HepG2 (cell line): ENCODE data around the gene GARIN6. TPM values are rescaled to one million over a fixed set of nuclear protein-coding genes. Genes with fewer than 3 reads are reported as not detected.

Experiments used
- ATAC-seq: fragments of 200-7000 bp; cut with Tn5 transposase; 3 replicates; pipeline ENCODE4 v1.9.1; 2020; ENCODE audit warnings: mild to moderate bottlenecking, moderate library complexity
- BruUV-seq: library from RNA; stranded (reverse); fragments of 400-500 nt; replicated peaks from 2 replicates; lab custom pipeline; 2021; lab: Mats Ljungman, UMichigan
- CTCF ChIA-PET: fragments of 300-600 bp; formaldehyde crosslinking; extraction: SDS; loops from one replicate; lab custom pipeline; 2021; ENCODE audit warnings: low total read pairs, inconsistent platforms, low intra/inter-chr PET ratio; lab: Yijun Ruan, JAX
- POLR2A ChIA-PET: fragments of 350-600 bp; sonication (Branson Sonifier 250); formaldehyde crosslinking; loops from one replicate; lab custom pipeline; 2020; ENCODE audit warnings: antibody characterized with exemption, inconsistent platforms; lab: Yijun Ruan, JAX
- DNase-seq: peaks from one replicate; pipeline ENCODE4 v3.0.0-alpha.2; 2015; ENCODE audit warnings: low spot score
- FAIRE-seq: peaks from 3 replicates; lab custom pipeline; 2011; peaks lifted over from hg19 to GRCh38; lab: Jason Lieb, UNC
- H2AFZ ChIP-seq: one replicate; pipeline ENCODE4 v1.6.1; 2011; ENCODE audit warnings: low read length, inconsistent platforms
- H3K27ac ChIP-seq: fragments of 300-600 bp; 3 replicates; pipeline ENCODE4 v1.8.0; 2011; ENCODE audit warnings: mixed run types, mild to moderate bottlenecking, mixed read lengths, low read length, inconsistent platforms; ENCODE audit not compliant: insufficient read depth; ENCODE audit errors: extremely low read length
- H3K27me3 ChIP-seq, 2 experiments: fragments of 200-600 bp in 1 of 2; 2 replicates in 1 of 2; 3 replicates in 1 of 2; pipeline versions ENCODE4 v1.6.0 to v1.8.0; 2011; ENCODE audit warnings: low read length in 2 of 2, mild to moderate bottlenecking in 2 of 2, moderate library complexity in 2 of 2, inconsistent platforms in 1 of 2; ENCODE audit not compliant: insufficient read depth in 2 of 2, control insufficient read depth in 1 of 2
- H3K36me3 ChIP-seq, 2 experiments: fragments of 200-600 bp in 1 of 2; replicated peaks in 1 of 2; 2 replicates in 1 of 2; 3 replicates in 1 of 2; pipeline versions ENCODE4 v1.5.1 to v1.8.0; 2011; ENCODE audit warnings: low read length in 2 of 2, inconsistent platforms in 1 of 2; ENCODE audit not compliant: insufficient read depth in 2 of 2, control insufficient read depth in 1 of 2
- H3K4me1 ChIP-seq: 2 replicates; pipeline ENCODE4 v1.5.1; 2012; ENCODE audit warnings: low read length, inconsistent platforms; ENCODE audit not compliant: insufficient read depth
- H3K4me2 ChIP-seq: 2 replicates; pipeline ENCODE4 v1.6.0; 2011; ENCODE audit warnings: low read depth, low read length, inconsistent platforms
- H3K4me3 ChIP-seq, 3 experiments: fragments of 200-600 bp in 1 of 3; sonication (generic), shearing (Covaris generic) in 1 of 3; replicated peaks in 1 of 3; 2 replicates each; pipeline ENCODE4 v1.5.1; 2011 to 2016; ENCODE audit warnings: low read length in 3 of 3, inconsistent platforms in 2 of 3, low read depth in 2 of 3, mild to moderate bottlenecking in 2 of 3, control low read depth in 1 of 3, mixed read lengths in 1 of 3; ENCODE audit not compliant: insufficient read depth in 1 of 3
- H3K79me2 ChIP-seq: one replicate; pipeline ENCODE4 v1.6.1; 2011; ENCODE audit warnings: low read length, inconsistent platforms; ENCODE audit not compliant: insufficient read depth
- H3K9ac ChIP-seq: 2 replicates; pipeline ENCODE4 v1.6.0; 2011; ENCODE audit warnings: mild to moderate bottlenecking, low read depth, low read length, inconsistent platforms; ENCODE audit not compliant: insufficient read depth
- H3K9me3 ChIP-seq: 2 replicates; pipeline ENCODE4 v1.5.1; 2012; ENCODE audit warnings: mild to moderate bottlenecking, low read length
- H4K20me1 ChIP-seq: 2 replicates; pipeline ENCODE4 v1.6.0; 2011; ENCODE audit warnings: inconsistent platforms, mild to moderate bottlenecking, low read length, moderate library complexity; ENCODE audit not compliant: insufficient read depth
- CEBPB ChIP-seq: IDR thresholded peaks from 2 replicates; pipeline ENCODE4 v1.6.1; 2011; ENCODE audit warnings: low read depth, low read length, improper control_type of control experiment, borderline replicate concordance
- ESRRA ChIP-seq: sonication (generic); formaldehyde crosslinking; IDR thresholded peaks from 2 replicates; pipeline ENCODE4 v1.5.1; 2020; ENCODE audit warnings: mild to moderate bottlenecking, low read depth, missing genetic modification reagents
- GATAD1 ChIP-seq: IDR thresholded peaks from 2 replicates; pipeline ENCODE4 v1.6.1; 2016; ENCODE audit warnings: missing genetic modification reagents, missing compliant biosample characterization
- HCFC1 ChIP-seq: fragments of 150-350 bp; IDR thresholded peaks from 2 replicates; pipeline ENCODE4 v1.6.1; 2014; ENCODE audit warnings: low read depth, low read length
- KLF13 ChIP-seq: sonication (generic); formaldehyde crosslinking; IDR thresholded peaks from 2 replicates; pipeline ENCODE4 v1.4.0; 2020; ENCODE audit warnings: mild to moderate bottlenecking, missing genetic modification reagents
- MED8 ChIP-seq: sonication (generic); formaldehyde crosslinking; IDR thresholded peaks from 2 replicates; pipeline ENCODE4 v1.8.1; 2023; ENCODE audit warnings: mild to moderate bottlenecking, missing genetic modification reagents; ENCODE audit not compliant: insufficient replicate concordance
- PHF8 ChIP-seq: sonication (generic); formaldehyde crosslinking; IDR thresholded peaks from 2 replicates; pipeline ENCODE4 v1.5.0; 2020; ENCODE audit warnings: missing genetic modification reagents
- RBAK ChIP-seq: sonication (generic); formaldehyde crosslinking; IDR thresholded peaks from 2 replicates; pipeline ENCODE4 v1.5.1; 2020; ENCODE audit warnings: mild to moderate bottlenecking, missing genetic modification reagents
- SMARCE1 ChIP-seq: fragments of 450-650 bp; IDR thresholded peaks from 2 replicates; pipeline ENCODE4 v1.6.1; 2017; ENCODE audit warnings: borderline replicate concordance
- SRSF9 ChIP-seq: fragments of 200-400 bp; formaldehyde crosslinking; IDR thresholded peaks from 2 replicates; pipeline ENCODE4 v1.6.1; 2018; ENCODE audit warnings: borderline replicate concordance, mild to moderate bottlenecking, low read depth, low read length; ENCODE audit not compliant: insufficient read depth, poor library complexity, severe bottlenecking
- ZKSCAN8 ChIP-seq: IDR thresholded peaks from 2 replicates; pipeline ENCODE4 v1.6.1; 2016; ENCODE audit warnings: borderline replicate concordance, missing genetic modification reagents, missing compliant biosample characterization
- ZNF790 ChIP-seq: sonication (generic); formaldehyde crosslinking; IDR thresholded peaks from 2 replicates; pipeline ENCODE4 v1.8.0; 2022; ENCODE audit warnings: missing genetic modification reagents, mild to moderate bottlenecking, borderline replicate concordance
- WGBS: methylation state at CpG from one replicate; pipeline ENCODE4 v1.1.6; 2017; ENCODE audit warnings: low lambda C conversion rate; 5-methylcytosine and 5-hydroxymethylcytosine counted together
- in situ Hi-C: cut with HindIII; loops from 2 replicates; pipeline ENCODE4 v1.10.0; 2017; ENCODE audit warnings: low pct_unique_long_range_greater_than_20kb; ENCODE audit not compliant: extremely low pct_ligation_motif_present
- intact Hi-C: fragments of 100-400 bp; cut with micrococcal nuclease; formaldehyde crosslinking; loops from one replicate; pipeline ENCODE4 v1.10.0; 2022; ENCODE audit not compliant: unreplicated experiment
- polyA plus RNA-seq, 8 experiments: library from polyadenylated mRNA; depleted of rRNA in 3 of 8; stranded (reverse) in 7 of 8; unstranded in 1 of 8; fragments of >200 nt; fragmentation: Illumina TruSeq in 4 of 8; extraction: Trizol in 4 of 8; gene quantifications; 2 replicates each; pipeline versions ENCODE4 v1.2.1 to v1.2.3, GENCODE V29; 2011 to 2016; ENCODE audit warnings: low read depth in 4 of 8, missing spikeins in 1 of 8, mixed read lengths in 1 of 8; ENCODE audit not compliant: insufficient read depth in 1 of 8
- total RNA-seq, 5 experiments: library from RNA; depleted of rRNA; stranded (reverse); fragments of >200 nt; fragmentation: Illumina TruSeq; extraction: Trizol; gene quantifications; 2 replicates each; pipeline ENCODE4 v1.2.3, GENCODE V29; 2016; ENCODE audit warnings: low read depth in 1 of 5
- TF ChIP-seq, protein P1 (sequence below): sonication (generic); formaldehyde crosslinking; IDR thresholded peaks from 2 replicates; pipeline ENCODE4 v1.5.1; 2020; ENCODE audit warnings: mild to moderate bottlenecking, missing genetic modification reagents, moderate library complexity
- TF ChIP-seq, protein P2 (sequence below): sonication (generic); formaldehyde crosslinking; IDR thresholded peaks from 2 replicates; pipeline ENCODE4 v1.4.0; 2020; ENCODE audit warnings: missing genetic modification reagents, borderline replicate concordance
- TF ChIP-seq, protein P3 (sequence below): sonication (generic); formaldehyde crosslinking; IDR thresholded peaks from 2 replicates; pipeline ENCODE4 v1.4.0; 2020; ENCODE audit warnings: mild to moderate bottlenecking, missing genetic modification reagents

The GARIN6 gene
- total and polyA plus RNA-seq, 2 of the 13 experiments (the other 11 are each of a cell fraction or from before 2014, with no cell fraction given) = not detected

DNA sequence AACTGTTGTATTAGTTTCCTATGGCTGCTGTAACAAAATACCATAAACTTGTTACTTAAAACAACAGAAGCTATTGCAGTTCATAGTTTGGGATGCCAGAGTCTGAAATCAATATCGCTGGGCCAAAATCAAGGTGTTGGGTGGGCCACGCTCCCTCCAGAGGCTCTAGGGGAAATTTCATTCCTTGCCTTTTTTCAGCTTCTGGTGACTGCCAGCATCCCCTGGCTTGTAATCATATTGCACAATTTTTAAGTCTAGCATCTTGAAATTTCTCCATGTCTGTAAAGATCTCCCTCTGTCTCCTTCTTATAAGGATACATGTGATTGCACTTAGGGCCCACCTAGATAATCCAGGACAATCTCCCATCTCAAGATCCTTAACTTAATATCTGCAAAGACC is 48.8 kb upstream of the GARIN6 start:
- no peaks in the 10 kb centered on the region for H4K20me1 ChIP-seq
- no peaks in the 10 kb centered on the region for H3K4me1 ChIP-seq
- intact Hi-C loops = no loop called here
- no peaks in the 10 kb centered on the region for H3K9me3 ChIP-seq
- ChIA-PET POLR2A (no interaction called here), CTCF (no interaction called here)
- no peaks in the 10 kb centered on the region for H3K36me3 ChIP-seq
- TF ChIP-seq ESRRA (CRISPR knock-in tag) = no peak
- 0 out of 2 replicates have a peak, but pooled peaks have one; percentile 12 for TF ChIP-seq CEBPB
- TF ChIP-seq SRSF9 = no peak
- no peak for TF ChIP-seq MED8 (CRISPR knock-in tag)
- TF ChIP-seq, protein P1, sequence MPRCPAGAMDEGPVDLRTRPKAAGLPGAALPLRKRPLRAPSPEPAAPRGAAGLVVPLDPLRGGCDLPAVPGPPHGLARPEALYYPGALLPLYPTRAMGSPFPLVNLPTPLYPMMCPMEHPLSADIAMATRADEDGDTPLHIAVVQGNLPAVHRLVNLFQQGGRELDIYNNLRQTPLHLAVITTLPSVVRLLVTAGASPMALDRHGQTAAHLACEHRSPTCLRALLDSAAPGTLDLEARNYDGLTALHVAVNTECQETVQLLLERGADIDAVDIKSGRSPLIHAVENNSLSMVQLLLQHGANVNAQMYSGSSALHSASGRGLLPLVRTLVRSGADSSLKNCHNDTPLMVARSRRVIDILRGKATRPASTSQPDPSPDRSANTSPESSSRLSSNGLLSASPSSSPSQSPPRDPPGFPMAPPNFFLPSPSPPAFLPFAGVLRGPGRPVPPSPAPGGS (CRISPR knock-in tag) = no peak
- TF ChIP-seq ZKSCAN8 (CRISPR knock-in tag) = no peak
- DNase-seq (no peak), ATAC-seq (no peak), FAIRE-seq (no peak)
- BruUV-seq = no TSS peak
- no peak overlapping the region for H2AFZ ChIP-seq
- H3K79me2 ChIP-seq = no peaks in the 10 kb centered on the region
- 0% methylated on average over 2 of the region's 2 CpGs for WGBS
- no peak overlapping the region for H3K4me3 ChIP-seq
- no peaks in the 10 kb centered on the region for H3K27me3 ChIP-seq
- no peak overlapping the region for H3K9ac ChIP-seq
- no peak overlapping the region for H3K27ac ChIP-seq
- H3K4me2 ChIP-seq = no peak overlapping the region
- in situ Hi-C loops = no loop called here

DNA sequence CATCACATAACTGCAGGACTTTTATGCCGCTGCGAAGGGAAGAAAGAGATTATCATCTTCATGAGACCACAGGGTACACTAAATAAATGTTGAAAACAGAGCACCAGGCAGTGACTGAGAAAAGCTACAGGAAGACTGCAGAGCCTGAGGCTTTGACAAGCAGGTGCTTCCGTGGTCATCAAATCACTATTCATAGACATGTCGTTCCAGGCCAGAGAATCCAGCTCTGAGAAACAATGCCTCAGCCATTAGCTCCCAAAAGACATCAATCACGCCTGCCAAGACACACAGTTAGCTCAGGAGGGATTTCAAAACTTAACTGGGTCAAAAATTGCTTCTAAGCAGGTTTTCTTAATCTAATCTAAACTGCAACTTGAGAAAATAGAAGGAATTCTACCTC is 47.2 kb upstream of the GARIN6 start:
- ChIA-PET CTCF (no interaction called here), POLR2A (no interaction called here)
- Histone ChIP-seq H3K27me3 (no peaks in the 10 kb centered on the region), H4K20me1 (no peaks in the 10 kb centered on the region), H3K4me1 (no peaks in the 10 kb centered on the region), H3K27ac (no peak overlapping the region), H3K79me2 (no peaks in the 10 kb centered on the region), H3K4me3 (no peak overlapping the region), H2AFZ (no peak overlapping the region), H3K36me3 (no peaks in the 10 kb centered on the region), H3K4me2 (no peak overlapping the region), H3K9me3 (no peaks in the 10 kb centered on the region), H3K9ac (no peak overlapping the region)
- intact Hi-C loops = no loop called here
- 0% methylated on average over 5 of the region's 5 CpGs for WGBS
- no peak for DNase-seq
- ATAC-seq = no peak
- FAIRE-seq = no peak
- no TSS peak for BruUV-seq
- in situ Hi-C loops = no loop called here
- no peak for TF ChIP-seq HCFC1
- TF ChIP-seq KLF13 = no peak
- TF ChIP-seq, protein P2, sequence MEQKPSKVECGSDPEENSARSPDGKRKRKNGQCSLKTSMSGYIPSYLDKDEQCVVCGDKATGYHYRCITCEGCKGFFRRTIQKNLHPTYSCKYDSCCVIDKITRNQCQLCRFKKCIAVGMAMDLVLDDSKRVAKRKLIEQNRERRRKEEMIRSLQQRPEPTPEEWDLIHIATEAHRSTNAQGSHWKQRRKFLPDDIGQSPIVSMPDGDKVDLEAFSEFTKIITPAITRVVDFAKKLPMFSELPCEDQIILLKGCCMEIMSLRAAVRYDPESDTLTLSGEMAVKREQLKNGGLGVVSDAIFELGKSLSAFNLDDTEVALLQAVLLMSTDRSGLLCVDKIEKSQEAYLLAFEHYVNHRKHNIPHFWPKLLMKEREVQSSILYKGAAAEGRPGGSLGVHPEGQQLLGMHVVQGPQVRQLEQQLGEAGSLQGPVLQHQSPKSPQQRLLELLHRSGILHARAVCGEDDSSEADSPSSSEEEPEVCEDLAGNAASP (CRISPR knock-in tag) = no peak
- no peak for TF ChIP-seq RBAK (CRISPR knock-in tag)
- no peak for TF ChIP-seq SMARCE1
- TF ChIP-seq ZNF790 (CRISPR knock-in tag) = no peak
- no peak for TF ChIP-seq PHF8 (CRISPR knock-in tag)
- TF ChIP-seq, protein P3, sequence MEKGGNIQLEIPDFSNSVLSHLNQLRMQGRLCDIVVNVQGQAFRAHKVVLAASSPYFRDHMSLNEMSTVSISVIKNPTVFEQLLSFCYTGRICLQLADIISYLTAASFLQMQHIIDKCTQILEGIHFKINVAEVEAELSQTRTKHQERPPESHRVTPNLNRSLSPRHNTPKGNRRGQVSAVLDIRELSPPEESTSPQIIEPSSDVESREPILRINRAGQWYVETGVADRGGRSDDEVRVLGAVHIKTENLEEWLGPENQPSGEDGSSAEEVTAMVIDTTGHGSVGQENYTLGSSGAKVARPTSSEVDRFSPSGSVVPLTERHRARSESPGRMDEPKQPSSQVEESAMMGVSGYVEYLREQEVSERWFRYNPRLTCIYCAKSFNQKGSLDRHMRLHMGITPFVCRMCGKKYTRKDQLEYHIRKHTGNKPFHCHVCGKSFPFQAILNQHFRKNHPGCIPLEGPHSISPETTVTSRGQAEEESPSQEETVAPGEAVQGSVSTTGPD (CRISPR knock-in tag) = no peak
- TF ChIP-seq GATAD1 (CRISPR knock-in tag) = no peak
